PC-3 (cell line): ENCODE measurements around the gene C15orf39. TPM values are rescaled to one million over a fixed set of nuclear protein-coding genes. Genes with fewer than 3 reads are reported as not detected.

Experiments
- ATAC-seq: fragments of 200-7000 bp; cut with Tn5 transposase; 2 replicates; pipeline ENCODE4 v1.9.1; 2020; ENCODE audit warnings: mild to moderate bottlenecking, moderate library complexity
- BruUV-seq: library from RNA; stranded (reverse); fragments of 400-500 nt; replicated peaks from 2 replicates; lab custom pipeline; 2021; lab: Mats Ljungman, UMichigan
- CTCF ChIA-PET: fragments of 300-600 bp; sonication (Branson Sonifier 250); formaldehyde crosslinking; loops from one replicate; lab custom pipeline; 2022; ENCODE audit warnings: antibody characterized with exemption; lab: Charles Lee
- POLR2A ChIA-PET: fragments of 300-600 bp; sonication (Branson Sonifier 250); formaldehyde crosslinking; loops from one replicate; lab custom pipeline; 2022; ENCODE audit warnings: antibody characterized with exemption; ENCODE audit not compliant: unreplicated experiment; lab: Charles Lee
- DNase-seq: peaks from one replicate; pipeline ENCODE4 v3.0.0-alpha.2; 2015
- H2AFZ ChIP-seq: fragments of 300-600 bp; sonication (generic); 2 replicates; pipeline ENCODE4 v1.6.0; 2016; ENCODE audit warnings: antibody characterized with exemption, low read length
- H3F3A ChIP-seq: fragments of 300-600 bp; sonication (generic); one replicate; pipeline ENCODE4 v1.6.0; 2017; ENCODE audit warnings: antibody characterized with exemption, low read length, control low read depth, mild to moderate bottlenecking; ENCODE audit not compliant: unreplicated experiment
- H3K27ac ChIP-seq: fragments of 300-600 bp; sonication (generic); 2 replicates; pipeline ENCODE4 v1.5.1; 2016; ENCODE audit warnings: mild to moderate bottlenecking, low read length
- H3K27me3 ChIP-seq: fragments of 300-600 bp; sonication (generic); 2 replicates; pipeline ENCODE4 v1.6.1; 2016; ENCODE audit warnings: low read length, mixed read lengths
- H3K36me3 ChIP-seq: fragments of 300-600 bp; sonication (generic); 2 replicates; pipeline ENCODE4 v1.6.1; 2016; ENCODE audit warnings: low read depth, mixed run types, low read length, mixed read lengths
- H3K4me1 ChIP-seq: fragments of 300-600 bp; sonication (generic); 2 replicates; pipeline ENCODE4 v1.5.1; 2016; ENCODE audit warnings: low read length; ENCODE audit not compliant: insufficient read depth
- H3K4me2 ChIP-seq: fragments of 300-600 bp; sonication (generic); 2 replicates; pipeline ENCODE4 v1.6.0; 2016; ENCODE audit warnings: low read length
- H3K4me3 ChIP-seq: fragments of 300-600 bp; sonication (generic); 2 replicates; pipeline ENCODE4 v1.5.1; 2016; ENCODE audit warnings: mild to moderate bottlenecking, low read length, mixed read lengths
- H3K79me2 ChIP-seq: fragments of 300-600 bp; sonication (generic); 2 replicates; pipeline ENCODE4 v1.6.1; 2017; ENCODE audit warnings: low read length, mixed read lengths
- H3K9ac ChIP-seq: fragments of 300-600 bp; sonication (generic); 2 replicates; pipeline ENCODE4 v1.6.0; 2016; ENCODE audit warnings: mild to moderate bottlenecking, low read length
- H3K9me2 ChIP-seq: fragments of 300-600 bp; sonication (generic); replicated peaks from 2 replicates; pipeline ENCODE4 v1.6.1; 2016; ENCODE audit warnings: mixed run types, low read length, mixed read lengths
- H3K9me3 ChIP-seq: fragments of 300-600 bp; sonication (generic); 2 replicates; pipeline ENCODE4 v1.6.1; 2016; ENCODE audit warnings: low read length, mixed read lengths
- H4K20me1 ChIP-seq: fragments of 300-600 bp; sonication (generic); 2 replicates; pipeline ENCODE4 v1.6.1; 2016; ENCODE audit warnings: low read length, mixed read lengths
- EZH2 ChIP-seq: fragments of 300-600 bp; sonication (generic); IDR thresholded peaks from one replicate; pipeline ENCODE4 v1.6.1; 2017; ENCODE audit warnings: antibody characterized with exemption, mild to moderate bottlenecking, low read length; ENCODE audit not compliant: unreplicated experiment
- EZH2phosphoT487 ChIP-seq: fragments of 300-600 bp; sonication (generic); IDR thresholded peaks from 2 replicates; pipeline ENCODE4 v1.6.1; 2018; ENCODE audit warnings: mild to moderate bottlenecking, antibody characterized with exemption, low read length, borderline replicate concordance
- intact Hi-C: fragments of 100-400 bp; cut with micrococcal nuclease; formaldehyde crosslinking; loops from 2 replicates; pipeline ENCODE4 v1.9.0; 2023
- total RNA-seq: library from RNA; depleted of rRNA; stranded (reverse); fragments of >200 nt; gene quantifications from 2 replicates; pipeline ENCODE4 v1.2.3, GENCODE V29; 2014
- TF ChIP-seq, protein P1 (sequence below): fragments of 300-600 bp; sonication (generic); conservative IDR thresholded peaks from 2 replicates; pipeline ENCODE4 v1.5.1; 2017; ENCODE audit warnings: antibody characterized with exemption, low read depth, mild to moderate bottlenecking, low read length

Gene C15orf39
- total RNA-seq, 1 experiment from 2014 or later = 23.8 TPM

- intact Hi-C loops = no loop called here
These were observed 31.3 kb downstream of the C15orf39 start for GRCh38 chr15:75232826-75233503.

DNA sequence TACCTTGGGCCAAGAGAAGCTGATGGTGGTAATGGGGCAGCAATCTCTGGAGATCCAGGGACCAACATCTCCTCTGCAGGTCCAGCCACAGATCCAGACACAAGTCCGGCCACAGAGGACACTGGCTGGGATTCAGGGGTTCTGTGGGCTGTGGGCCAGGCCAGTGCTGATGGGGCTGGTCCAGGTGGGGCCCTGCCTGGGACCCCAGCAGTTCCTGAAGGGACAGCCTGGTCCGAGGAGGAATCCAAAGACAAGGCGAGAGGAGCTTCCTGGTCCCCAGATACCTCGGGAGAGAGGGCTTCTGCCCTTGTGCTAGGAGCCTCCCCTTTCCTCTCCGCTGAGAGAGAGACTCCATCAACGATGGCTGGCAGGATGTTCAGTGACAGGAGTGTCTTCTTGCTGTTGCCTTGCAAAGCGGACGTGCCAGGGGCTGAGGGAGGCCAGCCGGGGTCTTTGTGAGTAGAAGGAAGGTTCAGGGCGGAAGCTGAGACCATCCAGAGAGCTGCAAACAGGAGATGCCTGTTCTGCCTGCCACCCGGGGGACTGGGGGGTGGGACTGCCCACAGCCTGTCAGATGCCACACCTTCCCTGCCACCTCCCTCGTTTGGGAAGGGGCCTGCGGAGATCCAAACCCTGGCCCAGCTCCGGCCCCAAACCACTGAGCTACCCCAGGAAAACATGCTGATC, 32.0 kb downstream of the C15orf39 start:
- no peak for ATAC-seq

More at GRCh38 chr15:75232826-75233503, 31.3 kb downstream of the C15orf39 start:
- no peaks in the 10 kb centered on the region for H3K27me3 ChIP-seq
- ChIA-PET POLR2A (no interaction called here), CTCF (no interaction called here)
- H3K4me2 ChIP-seq = no peak overlapping the region
- ATAC-seq (no peak), DNase-seq (no peak)
- no peak overlapping the region for H3K9ac ChIP-seq
- H3K36me3 ChIP-seq = no peaks in the 10 kb centered on the region
- H3K79me2 ChIP-seq = no peaks in the 10 kb centered on the region
- TF ChIP-seq, protein P1, sequence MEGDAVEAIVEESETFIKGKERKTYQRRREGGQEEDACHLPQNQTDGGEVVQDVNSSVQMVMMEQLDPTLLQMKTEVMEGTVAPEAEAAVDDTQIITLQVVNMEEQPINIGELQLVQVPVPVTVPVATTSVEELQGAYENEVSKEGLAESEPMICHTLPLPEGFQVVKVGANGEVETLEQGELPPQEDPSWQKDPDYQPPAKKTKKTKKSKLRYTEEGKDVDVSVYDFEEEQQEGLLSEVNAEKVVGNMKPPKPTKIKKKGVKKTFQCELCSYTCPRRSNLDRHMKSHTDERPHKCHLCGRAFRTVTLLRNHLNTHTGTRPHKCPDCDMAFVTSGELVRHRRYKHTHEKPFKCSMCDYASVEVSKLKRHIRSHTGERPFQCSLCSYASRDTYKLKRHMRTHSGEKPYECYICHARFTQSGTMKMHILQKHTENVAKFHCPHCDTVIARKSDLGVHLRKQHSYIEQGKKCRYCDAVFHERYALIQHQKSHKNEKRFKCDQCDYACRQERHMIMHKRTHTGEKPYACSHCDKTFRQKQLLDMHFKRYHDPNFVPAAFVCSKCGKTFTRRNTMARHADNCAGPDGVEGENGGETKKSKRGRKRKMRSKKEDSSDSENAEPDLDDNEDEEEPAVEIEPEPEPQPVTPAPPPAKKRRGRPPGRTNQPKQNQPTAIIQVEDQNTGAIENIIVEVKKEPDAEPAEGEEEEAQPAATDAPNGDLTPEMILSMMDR = no peak
- TF ChIP-seq EZH2 = no peak
- no peak for TF ChIP-seq EZH2phosphoT487
- H3K27ac ChIP-seq = no peak overlapping the region
- no peaks in the 10 kb centered on the region for H4K20me1 ChIP-seq
- H3F3A ChIP-seq = no peaks in the 10 kb centered on the region
- no peaks in the 10 kb centered on the region for H3K9me2 ChIP-seq
- H3K4me1 ChIP-seq = no peaks in the 10 kb centered on the region
- no TSS peak for BruUV-seq
- H2AFZ ChIP-seq = no peak overlapping the region
- no peaks in the 10 kb centered on the region for H3K9me3 ChIP-seq
- H3K4me3 ChIP-seq = no peak overlapping the region

More for the DNA sequence above, 32.0 kb downstream of the C15orf39 start:
- no peaks in the 10 kb centered on the region for H3K4me1 ChIP-seq
- H4K20me1 ChIP-seq = no peaks in the 10 kb centered on the region
- DNase-seq = no peak
- no peak overlapping the region for H3K4me3 ChIP-seq
- H3K36me3 ChIP-seq = no peaks in the 10 kb centered on the region
- H3K79me2 ChIP-seq = no peaks in the 10 kb centered on the region
- POLR2A ChIA-PET = no interaction called here
- no peak overlapping the region for H3K4me2 ChIP-seq
- no peak overlapping the region for H3K9ac ChIP-seq
- TF ChIP-seq, protein P1 = no peak
- TF ChIP-seq EZH2phosphoT487 (no peak), EZH2 (no peak)
- intact Hi-C loops = no loop called here
- no peak overlapping the region for H2AFZ ChIP-seq
- H3K9me2 ChIP-seq = no peaks in the 10 kb centered on the region
- H3K27ac ChIP-seq = no peak overlapping the region
- CTCF ChIA-PET = no interaction called here
- BruUV-seq = no TSS peak
- H3K9me3 ChIP-seq = no peaks in the 10 kb centered on the region
- no peaks in the 10 kb centered on the region for H3F3A ChIP-seq
- H3K27me3 ChIP-seq = no peaks in the 10 kb centered on the region
